A549 (cell line): Measurements from ENCODE around the gene TMEM213.
A peak's percentile ranks its signal among the peaks of the same experiment; 100 is the strongest.

ENCODE experiments used
- ATOH8 ChIP-seq: fragments of 250-450 bp; sonication (Bioruptor Pico); IDR thresholded peaks from 2 replicates; pipeline ENCODE4 v1.5.0; 2020; ENCODE audit warnings: low read depth, mild to moderate bottlenecking, moderate library complexity
- BHLHE40 ChIP-seq: IDR thresholded peaks from 2 replicates; pipeline ENCODE4 v1.6.1; 2012; ENCODE audit warnings: low read depth, low read length, inconsistent platforms
- CTCF ChIP-seq: fragments of >200 bp; sonication (Bioruptor Twin); formaldehyde crosslinking; IDR thresholded peaks from 3 replicates; pipeline ENCODE4 v1.5.1; 2016
- EHMT2 ChIP-seq: fragments of 200-600 bp; sonication (generic); IDR thresholded peaks from 2 replicates; pipeline ENCODE4 v1.6.1; 2016; ENCODE audit warnings: antibody characterized with exemption, low read depth, mild to moderate bottlenecking, moderate library complexity
- ESRRA ChIP-seq: fragments of 150-350 bp; IDR thresholded peaks from 2 replicates; pipeline ENCODE4 v1.6.1; 2014; ENCODE audit warnings: mild to moderate bottlenecking, low read length, borderline replicate concordance
- MAZ ChIP-seq: fragments of 150-350 bp; IDR thresholded peaks from 2 replicates; pipeline ENCODE4 v1.6.1; 2014; ENCODE audit warnings: antibody characterized with exemption, low read depth, low read length, borderline replicate concordance
- PBX3 ChIP-seq: IDR thresholded peaks from 2 replicates; pipeline ENCODE4 v1.6.1; 2012
- POLR2A ChIP-seq: IDR thresholded peaks from 2 replicates; pipeline ENCODE4 v1.6.1; 2012; ENCODE audit warnings: mild to moderate bottlenecking, low read length
- POLR2AphosphoS2 ChIP-seq: conservative IDR thresholded peaks from 2 replicates; pipeline ENCODE4 v1.6.1; 2012; ENCODE audit warnings: low read length, improper control_type of control experiment, inconsistent platforms
- SMC3 ChIP-seq: fragments of >200 bp; sonication (Bioruptor Twin); formaldehyde crosslinking; IDR thresholded peaks from 3 replicates; pipeline ENCODE4 v1.6.1; 2018; ENCODE audit warnings: inconsistent platforms
- ZNF302 ChIP-seq: fragments of 250-450 bp; sonication (Bioruptor Pico); IDR thresholded peaks from 2 replicates; pipeline ENCODE4 v1.9.0; 2021; ENCODE audit warnings: inconsistent platforms, mild to moderate bottlenecking, moderate library complexity

DNA sequence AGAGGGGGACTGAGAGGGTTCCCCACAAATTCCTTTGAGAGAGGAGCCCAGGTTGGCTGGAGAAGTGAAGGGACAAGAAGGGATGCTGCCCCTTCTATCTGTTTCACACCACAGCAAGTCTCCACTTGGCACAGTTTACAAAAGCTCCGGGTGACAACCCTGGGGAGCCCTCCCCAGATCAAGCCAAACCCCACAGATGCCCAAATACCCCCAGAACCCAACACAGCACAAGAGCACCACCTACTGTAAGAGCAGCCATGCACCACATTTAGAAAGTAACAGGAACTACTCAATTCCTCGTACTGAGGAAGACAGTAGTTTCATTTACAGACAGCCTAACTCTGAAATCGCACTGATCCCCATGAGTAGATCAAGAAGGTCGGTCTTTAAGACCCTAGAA, 68.0 kb downstream of the TMEM213 start:
- peak; percentile 58 for TF ChIP-seq CTCF
- TF ChIP-seq SMC3 = peak; percentile 39; the same call in 1 of the 3 replicates
- TF ChIP-seq POLR2A = no peak
- TF ChIP-seq PBX3 = no peak
- no peak for TF ChIP-seq ATOH8
- no peak for TF ChIP-seq ZNF302 (CRISPR knock-in tag)
- no peak for TF ChIP-seq BHLHE40
- no peak for TF ChIP-seq ESRRA
- no peak for TF ChIP-seq EHMT2
- TF ChIP-seq POLR2AphosphoS2 = no peak
- TF ChIP-seq MAZ = no peak
